HG03460 (cell line): Measurements from ENCODE around the gene ZNF282.
A peak's percentile ranks its signal among the peaks of the same experiment; 100 is the strongest.
"Not testable (repeated sequence)": the region's sequence is repeated elsewhere in the genome, so short reads cannot be mapped to it uniquely, and the experiment has no call there.

ENCODE experiments used
- ATAC-seq: cut with Tn5 transposase; IDR thresholded peaks from one replicate; pipeline ENCODE4 v1.9.1; 2021; ENCODE audit not compliant: unreplicated experiment

Gene ZNF282

GRCh38 chr7:149252378-149252777 lies 57.0 kb downstream of the ZNF282 start:
- ATAC-seq: no peak

- ATAC-seq: no peak
Observed at GRCh38 chr7:149253665-149254064, 58.3 kb downstream of the ZNF282 start.

GRCh38 chr7:149254181-149254858 lies 59.0 kb downstream of the ZNF282 start:
- no peak for ATAC-seq

- ATAC-seq: no peak
Observed at GRCh38 chr7:149255174-149255573, 59.8 kb downstream of the ZNF282 start.

- no peak for ATAC-seq
Observed at GRCh38 chr7:149256568-149256967, 61.2 kb downstream of the ZNF282 start.

GRCh38 chr7:149257146-149257545 lies 61.8 kb downstream of the ZNF282 start:
- no peak for ATAC-seq

DNA sequence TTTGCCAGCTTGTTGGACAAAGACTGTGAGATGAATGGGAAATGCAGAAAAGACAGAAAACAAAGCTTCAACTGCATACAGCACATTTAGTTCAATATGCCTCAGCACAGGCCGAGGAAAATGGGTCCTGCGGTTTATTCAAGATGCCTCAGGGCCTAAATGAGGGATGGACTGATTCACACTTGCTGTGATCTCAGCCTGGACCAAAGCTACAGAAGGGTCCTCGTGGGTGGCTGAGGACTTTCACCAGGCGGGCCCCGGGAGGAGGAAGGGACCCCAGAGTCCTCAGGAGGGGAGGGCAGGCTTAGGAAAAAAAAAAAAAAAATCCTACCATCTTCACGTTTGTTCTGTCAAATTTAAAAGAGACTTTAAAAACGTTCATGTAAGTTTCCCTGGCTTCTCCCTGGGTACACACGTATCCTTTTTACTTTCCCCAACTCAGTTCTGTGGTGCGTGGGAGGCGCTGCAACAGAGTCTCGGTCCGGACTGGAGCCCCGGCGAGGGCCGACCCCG lies 66.0 kb downstream of the ZNF282 start:
- ATAC-seq: no peak

GRCh38 chr7:149261829-149262617 lies 66.7 kb downstream of the ZNF282 start, which contains the start of gene ZNF783:
Gene ZNF783 (plus strand): TSS chr7:149262196. CDS start chr7:149262334, 138 bp downstream.
- ATAC-seq: peak; percentile 79

GRCh38 chr7:149266451-149266850 lies 71.1 kb downstream of the ZNF282 start:
- no peak for ATAC-seq

- ATAC-seq: no peak
Observed at GRCh38 chr7:149267733-149268132, 72.4 kb downstream of the ZNF282 start.

GRCh38 chr7:149274424-149274823 lies 79.1 kb downstream of the ZNF282 start:
- ATAC-seq: not testable (repeated sequence)
